ENCODE measurements around the gene SRSF11.

GRCh38 chr1:70196333-70196732 lies 24.8 kb upstream of the SRSF11 start:
- TF ChIP-seq CTCF (IDR thresholded peaks at IDR 0.05; ENCODE audit: insufficient read depth, low read length) (no peak), GABPA (IDR thresholded peaks at IDR 0.05; ENCODE audit: low read depth) (no peak)

Data from HL-60 (cell line).